ENCODE measurements around the gene HS6ST3. TPM values are rescaled to one million over a fixed set of nuclear protein-coding genes. Genes with fewer than 3 reads are reported as not detected.

The HS6ST3 gene
- total RNA-seq, 4 donors from 2014 or later: 0.04 to 0.59 (median 0.57) TPM; not detected in 1

GRCh38 chr13:96794669-96795068 is 704.8 kb downstream of the HS6ST3 start:
- no peaks in the 10 kb centered on the region for H3K36me3 ChIP-seq
- DNase-seq: no peak
- no peaks in the 10 kb centered on the region for H3K27me3 ChIP-seq
- no peaks in the 10 kb centered on the region for H3K4me1 ChIP-seq
- no peak for TF ChIP-seq POLR2A (IDR thresholded peaks at IDR 0.05)
- no peak for TF ChIP-seq CTCF (IDR thresholded peaks at IDR 0.05)
- intact Hi-C loops (cut with DNase I): no loop called here
- no peaks in the 10 kb centered on the region for H3K9me3 ChIP-seq
- H3K4me3 ChIP-seq: no peak overlapping the region
- no peak overlapping the region for H3K27ac ChIP-seq

- Histone ChIP-seq H3K27ac (no peak overlapping the region), H3K4me3 (no peak overlapping the region), H3K4me1 (no peaks in the 10 kb centered on the region), H3K36me3 (no peaks in the 10 kb centered on the region), H3K9me3 (no peaks in the 10 kb centered on the region), H3K27me3 (no peaks in the 10 kb centered on the region)
- intact Hi-C loops (cut with DNase I): no loop called here
- TF ChIP-seq CTCF (IDR thresholded peaks at IDR 0.05) (no peak), POLR2A (IDR thresholded peaks at IDR 0.05) (no peak)
- WGBS, 2 donors: 46 to 71% methylated on average over 2 of the region's 2 CpGs
- no peak for DNase-seq
Observed at GRCh38 chr13:96795670-96796069, 705.8 kb downstream of the HS6ST3 start.

GRCh38 chr13:96796091-96796633 is 706.3 kb downstream of the HS6ST3 start:
- intact Hi-C loops (cut with DNase I): no loop called here
- H3K27me3 ChIP-seq: no peaks in the 10 kb centered on the region

GRCh38 chr13:96797136-96797535 is 707.2 kb downstream of the HS6ST3 start:
- Histone ChIP-seq H3K27ac (no peak overlapping the region), H3K36me3 (no peaks in the 10 kb centered on the region), H3K27me3 (no peaks in the 10 kb centered on the region), H3K4me1 (no peaks in the 10 kb centered on the region), H3K9me3 (no peaks in the 10 kb centered on the region), H3K4me3 (no peak overlapping the region)
- DNase-seq: no peak
- no peak for TF ChIP-seq POLR2A (IDR thresholded peaks at IDR 0.05)
- TF ChIP-seq CTCF (IDR thresholded peaks at IDR 0.05): no peak
- 11 to 20% methylated on average over 1 of the region's 1 CpG for WGBS, 2 donors
- intact Hi-C loops (cut with DNase I): no loop called here

More at GRCh38 chr13:96796091-96796633, 706.3 kb downstream of the HS6ST3 start:
- Histone ChIP-seq H3K36me3 (no peaks in the 10 kb centered on the region), H3K4me1 (no peaks in the 10 kb centered on the region), H3K4me3 (no peak overlapping the region), H3K27ac (no peak overlapping the region), H3K9me3 (no peaks in the 10 kb centered on the region)
- WGBS, 2 donors: 57 to 71% methylated on average over 2 of the region's 2 CpGs
- no peak for DNase-seq
- TF ChIP-seq CTCF (IDR thresholded peaks at IDR 0.05): no peak
- TF ChIP-seq POLR2A (IDR thresholded peaks at IDR 0.05): no peak

GRCh38 chr13:96803456-96804100 is 713.7 kb downstream of the HS6ST3 start:
- H3K27ac ChIP-seq: no peak overlapping the region
- no peaks in the 10 kb centered on the region for H3K4me1 ChIP-seq
- H3K27me3 ChIP-seq: no peaks in the 10 kb centered on the region
- intact Hi-C loops (cut with DNase I): no loop called here
- WGBS, 2 donors: 55 to 57% methylated on average over 3 of the region's 3 CpGs
- no peak overlapping the region for H3K4me3 ChIP-seq
- no peak for DNase-seq
- H3K9me3 ChIP-seq: no peaks in the 10 kb centered on the region
- H3K36me3 ChIP-seq: no peaks in the 10 kb centered on the region
- TF ChIP-seq CTCF (IDR thresholded peaks at IDR 0.05) (no peak), POLR2A (IDR thresholded peaks at IDR 0.05) (no peak)
